A549 treated with DMSO at 1 μM for 4 hours (cell line): ENCODE data around the gene PCID2. TPM values are rescaled to one million over a fixed set of nuclear protein-coding genes. Genes with fewer than 3 reads are reported as not detected.

ENCODE experiments used
- total RNA-seq: library from RNA; stranded (reverse); fragments of 200-300 nt; extraction: Qiagen RNA extraction; gene quantifications from 5 replicates; pipeline ENCODE4 v1.2.3, GENCODE V29; 2022; ENCODE audit warnings: low read depth

PCID2 gene
- 39.7 to 46.2 TPM (median 44.0 TPM) in 5 replicates for total RNA-seq

DNA sequence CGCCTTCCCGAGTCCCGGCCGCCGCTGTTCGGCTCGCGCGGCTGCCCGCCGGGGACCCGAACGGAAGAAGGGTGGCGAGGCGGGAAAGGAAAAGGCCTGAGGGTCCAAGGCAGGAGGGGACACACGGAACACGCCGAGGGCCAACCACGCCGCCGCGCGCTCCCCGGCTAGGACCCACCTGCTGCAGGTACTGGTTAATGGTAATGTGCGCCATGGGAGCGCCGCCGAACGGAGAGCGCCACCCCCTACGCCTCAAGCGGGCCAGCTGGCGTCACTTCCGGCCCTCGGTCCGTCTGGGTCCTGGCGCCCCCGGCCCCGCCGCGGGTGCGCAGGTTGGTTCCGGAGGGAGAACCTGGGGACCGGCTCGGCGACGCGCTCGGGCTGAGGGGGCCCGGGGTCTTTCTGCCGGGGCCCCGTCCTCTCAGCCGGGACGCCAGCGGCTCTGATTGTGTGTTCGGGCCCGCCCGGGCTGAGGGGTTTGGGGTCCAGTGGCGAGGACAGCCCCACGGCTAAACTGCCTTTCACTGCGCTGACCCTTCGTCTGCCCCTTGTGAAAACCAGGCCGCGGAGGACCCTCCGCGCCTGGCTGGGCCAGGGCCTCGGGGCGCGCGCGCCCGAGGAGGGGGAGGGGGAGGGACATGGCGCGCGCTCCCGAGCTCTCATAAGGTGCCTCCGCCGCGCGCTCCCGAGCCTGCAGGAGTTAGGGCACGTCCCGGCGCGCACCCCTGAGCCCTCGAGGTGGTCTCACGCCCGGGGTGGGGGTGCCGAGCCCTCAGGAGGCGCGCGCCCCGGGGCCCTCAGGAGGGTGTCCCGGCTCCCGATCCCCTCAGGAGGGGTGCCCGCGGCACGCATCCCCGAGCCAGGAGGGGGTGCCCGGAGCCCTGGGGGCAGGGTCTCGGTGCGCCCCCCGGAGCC, at the start of gene PCID2:
PCID2 (minus strand) TSS at position 249 of the 915 bp plus-strand sequence; CDS start at position 214, 35 bp downstream.

DNA sequence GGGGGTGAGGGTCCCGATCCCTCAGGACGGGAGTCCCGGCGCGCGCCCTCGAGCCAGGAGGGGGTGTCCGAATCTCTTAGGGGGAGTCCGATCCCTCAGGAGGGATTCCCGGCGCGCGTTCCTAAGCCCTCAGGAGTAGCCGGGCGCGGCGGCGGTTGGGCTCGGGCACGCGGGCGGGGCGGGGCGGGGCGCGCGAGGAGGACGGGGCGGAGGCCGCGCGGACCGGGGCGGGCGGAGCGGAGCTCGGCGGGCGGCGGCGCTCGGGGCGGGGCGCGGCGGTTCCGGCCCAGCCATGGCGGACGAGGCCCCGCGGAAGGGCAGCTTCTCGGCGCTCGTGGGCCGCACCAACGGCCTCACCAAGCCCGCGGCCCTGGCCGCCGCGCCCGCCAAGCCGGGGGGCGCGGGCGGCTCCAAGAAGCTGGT, 878 bp upstream of the PCID2 start, which contains the start of gene CUL4A:
CUL4A (plus strand) TSS at position 278 of the 423 bp plus-strand sequence; CDS start at position 293, 15 bp downstream.

DNA sequence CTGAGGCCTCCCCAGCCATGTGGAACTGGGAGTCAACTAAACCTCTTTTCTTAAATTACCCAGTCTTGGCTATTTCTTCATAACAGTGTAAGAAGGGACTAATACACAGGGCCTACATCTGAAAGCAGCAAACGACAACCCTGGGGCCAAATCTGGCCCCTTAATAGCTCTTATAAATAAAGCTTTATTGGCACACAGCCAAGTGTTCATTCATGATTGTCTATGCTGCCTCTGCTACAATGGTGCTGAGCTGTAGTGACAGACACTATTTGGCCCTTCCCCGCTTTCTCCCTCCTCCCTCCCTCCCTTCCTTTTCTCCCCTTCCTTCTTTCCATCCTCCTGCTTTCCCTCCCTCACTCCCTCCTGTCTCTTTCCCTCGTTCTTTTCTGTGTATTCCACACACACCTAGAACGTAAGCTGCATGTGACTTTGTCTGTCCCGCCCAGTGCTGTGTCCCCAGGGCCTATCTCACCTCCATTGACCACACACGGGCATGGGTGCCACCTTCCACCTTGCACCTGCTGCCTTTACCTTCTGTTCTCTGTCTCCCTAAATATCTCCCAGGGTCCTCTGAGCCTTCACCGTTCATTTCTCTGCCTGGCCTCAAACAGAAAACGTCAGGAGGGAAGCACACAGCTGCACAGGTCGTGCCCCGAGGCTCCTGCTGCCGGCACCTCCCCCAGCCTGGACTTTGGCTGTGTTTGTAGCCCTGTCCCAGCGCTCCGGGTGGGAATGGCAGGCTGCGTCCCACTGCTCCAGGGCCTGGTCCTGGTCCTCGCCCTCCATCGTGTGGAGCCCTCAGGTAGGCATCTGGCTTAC, 50.3 kb downstream of the PCID2 start, which contains the start of gene PROZ:
PROZ (plus strand) TSS at position 720 of the 819 bp plus-strand sequence; CDS start at position 733, 13 bp downstream.

Other genes with a start within 250 kb of the PCID2 start
- gene MCF2L, start 239.5 kb downstream of the PCID2 start, total RNA-seq = 0.32 to 0.73 TPM (median 0.36 TPM) in 5 replicates
- gene F7, start 102.9 kb downstream of the PCID2 start, total RNA-seq = 0.07 to 0.11 TPM (median 0.10 TPM) in 4 of 5 replicates, not detected in the other
- not detected in 5 replicates for gene F10, start 85.9 kb downstream of the PCID2 start, total RNA-seq
- not detected in 5 replicates for gene PROZ, start 50.0 kb downstream of the PCID2 start, total RNA-seq
- 49.7 to 61.1 TPM (median 56.9 TPM) in 5 replicates for gene CUL4A, start 944 bp upstream of the PCID2 start, total RNA-seq
- 79.7 to 93.1 TPM (median 87.4 TPM) in 5 replicates for gene LAMP1, start 88.6 kb upstream of the PCID2 start, total RNA-seq
- gene GRTP1, start 155.5 kb upstream of the PCID2 start, total RNA-seq = 1.2 to 1.7 TPM (median 1.4 TPM) in 5 replicates
- 10.7 to 15.5 TPM (median 12.6 TPM) in 5 replicates for gene ADPRHL1, start 244.8 kb upstream of the PCID2 start, total RNA-seq